A673 (cell line): Measurements from ENCODE around the gene SORCS1. TPM values are rescaled to one million over a fixed set of nuclear protein-coding genes. Genes with fewer than 3 reads are reported as not detected.

Experiments
- BruUV-seq: library from RNA; stranded (reverse); fragments of 400-500 nt; replicated peaks from 2 replicates; lab custom pipeline; 2021; lab: Mats Ljungman, UMichigan
- CTCF ChIA-PET: fragments of 300-600 bp; sonication (Branson Sonifier 250); formaldehyde crosslinking; loops from one replicate; lab custom pipeline; 2022; ENCODE audit warnings: antibody characterized with exemption; lab: Charles Lee
- POLR2A ChIA-PET: fragments of 300-600 bp; sonication (Branson Sonifier 250); formaldehyde crosslinking; loops from one replicate; lab custom pipeline; 2022; ENCODE audit warnings: antibody characterized with exemption; ENCODE audit not compliant: low non-redundant PET; lab: Charles Lee
- DNase-seq: peaks from one replicate; pipeline ENCODE4 v3.0.0-alpha.2; 2015; ENCODE audit warnings: low spot score
- H3K27ac ChIP-seq: fragments of 200-600 bp; sonication (generic); 2 replicates; pipeline ENCODE4 v1.5.1; 2016; ENCODE audit warnings: mixed run types, low read depth, mild to moderate bottlenecking, mixed read lengths, antibody characterized with exemption, low read length; ENCODE audit not compliant: poor library complexity, severe bottlenecking
- H3K27me3 ChIP-seq: fragments of 200-600 bp; sonication (generic); replicated peaks from 2 replicates; pipeline ENCODE4 v1.6.1; 2017; ENCODE audit warnings: mixed run types, low read depth, mild to moderate bottlenecking, mixed read lengths, antibody characterized with exemption, low read length; ENCODE audit not compliant: insufficient read depth, poor library complexity
- H3K36me3 ChIP-seq: fragments of 200-600 bp; sonication (generic); 2 replicates; pipeline ENCODE4 v1.6.1; 2016; ENCODE audit warnings: mixed run types, mild to moderate bottlenecking, mixed read lengths, antibody characterized with exemption, low read length; ENCODE audit not compliant: insufficient read depth, poor library complexity, severe bottlenecking
- H3K4me1 ChIP-seq: fragments of 200-600 bp; sonication (generic); 2 replicates; pipeline ENCODE4 v1.6.1; 2017; ENCODE audit warnings: mixed run types, mild to moderate bottlenecking, mixed read lengths, antibody characterized with exemption, low read length; ENCODE audit not compliant: insufficient read depth, poor library complexity, severe bottlenecking
- H3K4me3 ChIP-seq: fragments of 200-600 bp; sonication (generic); 2 replicates; pipeline ENCODE4 v1.5.1; 2016; ENCODE audit warnings: low read depth, mixed run types, mild to moderate bottlenecking, mixed read lengths, low read length; ENCODE audit not compliant: poor library complexity, severe bottlenecking
- H3K9me3 ChIP-seq: fragments of 200-600 bp; sonication (generic); 2 replicates; pipeline ENCODE4 v1.6.1; 2016; ENCODE audit warnings: mixed run types, low read depth, mild to moderate bottlenecking, mixed read lengths, antibody characterized with exemption, low read length; ENCODE audit not compliant: poor library complexity, severe bottlenecking
- CTCF ChIP-seq: fragments of 300-800, 200-600 bp; sonication (generic); conservative IDR thresholded peaks from 2 replicates; pipeline ENCODE4 v1.5.1; 2017; ENCODE audit warnings: low read depth, mild to moderate bottlenecking, antibody characterized with exemption, low read length, moderate library complexity, mixed read lengths
- EZH2 ChIP-seq: fragments of 200-600 bp; sonication (generic); IDR thresholded peaks from 2 replicates; pipeline ENCODE4 v1.6.1; 2017; ENCODE audit warnings: borderline replicate concordance, low read depth, mild to moderate bottlenecking, mixed read lengths, antibody characterized with exemption, low read length; ENCODE audit not compliant: poor library complexity, severe bottlenecking
- intact Hi-C: fragments of 100-400 bp; cut with micrococcal nuclease; formaldehyde crosslinking; loops from one replicate; pipeline ENCODE4 v1.10.0; 2022; ENCODE audit not compliant: unreplicated experiment
- total RNA-seq: library from RNA; stranded (reverse); gene quantifications from 2 replicates; pipeline ENCODE4 v1.2.3, GENCODE V29; 2021

Gene SORCS1
- total RNA-seq, 1 experiment from 2014 or later, result 0.34 TPM

- H3K4me1 ChIP-seq, result no peaks in the 10 kb centered on the region
- intact Hi-C loops, result loop anchor here (2.0 to 10.0 kb wide), 2 partner anchors 216 to 296 kb away; no protein-coding TSS in a partner anchor
- H3K27me3 ChIP-seq, result no peaks in the 10 kb centered on the region
- TF ChIP-seq CTCF (peak; percentile 56), EZH2 (no peak)
- BruUV-seq, result no TSS peak
- H3K4me3 ChIP-seq, result no peak overlapping the region
- ChIA-PET CTCF (no interaction called here), POLR2A (no interaction called here)
- no peak overlapping the region for H3K27ac ChIP-seq
- H3K36me3 ChIP-seq, result no peaks in the 10 kb centered on the region
- no peaks in the 10 kb centered on the region for H3K9me3 ChIP-seq
- peak; percentile 57 for DNase-seq
Observed at GRCh38 chr10:107011105-107011504, 153.4 kb downstream of the SORCS1 start.

- Histone ChIP-seq H3K36me3 (no peaks in the 10 kb centered on the region), H3K9me3 (no peaks in the 10 kb centered on the region), H3K4me1 (no peaks in the 10 kb centered on the region), H3K27ac (no peak overlapping the region), H3K4me3 (no peak overlapping the region), H3K27me3 (no peaks in the 10 kb centered on the region)
- intact Hi-C loops, result loop anchor here (2.0 to 10.0 kb wide), 2 partner anchors 216 to 296 kb away; no protein-coding TSS in a partner anchor
- no TSS peak for BruUV-seq
- TF ChIP-seq EZH2 (no peak), CTCF (no peak)
- POLR2A ChIA-PET, result no interaction called here
- no peak for DNase-seq
- CTCF ChIA-PET, result no interaction called here
Observed at GRCh38 chr10:107010531-107010930, 154.0 kb downstream of the SORCS1 start.

GRCh38 chr10:107004362-107004761, 160.1 kb downstream of the SORCS1 start:
- intact Hi-C loops, result no loop called here
- no peak for DNase-seq
- Histone ChIP-seq H3K36me3 (no peaks in the 10 kb centered on the region), H3K4me1 (no peaks in the 10 kb centered on the region), H3K27ac (no peak overlapping the region), H3K4me3 (no peak overlapping the region), H3K9me3 (no peaks in the 10 kb centered on the region), H3K27me3 (no peaks in the 10 kb centered on the region)
- ChIA-PET POLR2A (no interaction called here), CTCF (no interaction called here)
- BruUV-seq, result no TSS peak
- no peak for TF ChIP-seq CTCF
- no peak for TF ChIP-seq EZH2
